ENCODE data around the gene IFIT1B.
"Not testable (repeated sequence)": the region's sequence is repeated elsewhere in the genome, so short reads cannot be mapped to it uniquely, and the experiment has no call there.

Gene IFIT1B

GRCh38 chr10:89348975-89349374 is 28.9 kb upstream of the IFIT1B start:
- DNase-seq (ENCODE audit: low spot score), result no peak

DNA sequence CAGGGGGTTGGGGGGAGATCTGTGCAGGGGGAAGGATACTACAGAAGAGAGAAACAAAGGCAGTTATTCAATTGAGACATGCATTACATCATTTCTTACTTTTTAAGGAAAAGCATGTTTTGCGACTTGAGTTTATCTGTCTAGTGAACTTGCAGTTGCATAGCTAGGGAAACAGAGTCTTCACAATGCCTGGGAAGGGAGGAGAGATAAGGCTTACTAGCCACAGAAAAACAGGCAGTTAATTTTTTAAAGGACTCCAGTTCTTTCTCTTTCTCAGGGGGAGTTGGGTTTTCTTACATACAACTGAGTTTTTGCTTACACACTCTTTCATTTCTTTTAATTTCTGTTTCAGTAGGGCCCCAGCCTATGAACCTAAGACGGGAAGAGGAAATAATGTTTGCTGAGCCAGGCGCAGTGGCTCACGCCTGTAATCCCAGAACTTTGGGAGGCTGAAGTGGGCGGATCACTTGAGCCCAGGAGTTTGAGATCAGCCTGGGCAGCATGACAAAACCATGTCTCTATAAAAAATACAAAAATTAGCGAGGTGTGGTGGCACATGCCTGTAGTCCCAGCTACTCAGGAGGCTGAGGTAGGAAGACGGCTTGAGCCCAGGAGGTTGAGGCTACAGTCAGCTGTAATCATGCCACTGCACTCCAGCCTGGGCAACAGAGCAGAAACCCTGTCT is 27.1 kb upstream of the IFIT1B start:
- DNase-seq (ENCODE audit: low spot score), result not testable (repeated sequence)

GRCh38 chr10:89351412-89351779 is 26.5 kb upstream of the IFIT1B start:
- no peak for DNase-seq (ENCODE audit: low spot score)

DNA sequence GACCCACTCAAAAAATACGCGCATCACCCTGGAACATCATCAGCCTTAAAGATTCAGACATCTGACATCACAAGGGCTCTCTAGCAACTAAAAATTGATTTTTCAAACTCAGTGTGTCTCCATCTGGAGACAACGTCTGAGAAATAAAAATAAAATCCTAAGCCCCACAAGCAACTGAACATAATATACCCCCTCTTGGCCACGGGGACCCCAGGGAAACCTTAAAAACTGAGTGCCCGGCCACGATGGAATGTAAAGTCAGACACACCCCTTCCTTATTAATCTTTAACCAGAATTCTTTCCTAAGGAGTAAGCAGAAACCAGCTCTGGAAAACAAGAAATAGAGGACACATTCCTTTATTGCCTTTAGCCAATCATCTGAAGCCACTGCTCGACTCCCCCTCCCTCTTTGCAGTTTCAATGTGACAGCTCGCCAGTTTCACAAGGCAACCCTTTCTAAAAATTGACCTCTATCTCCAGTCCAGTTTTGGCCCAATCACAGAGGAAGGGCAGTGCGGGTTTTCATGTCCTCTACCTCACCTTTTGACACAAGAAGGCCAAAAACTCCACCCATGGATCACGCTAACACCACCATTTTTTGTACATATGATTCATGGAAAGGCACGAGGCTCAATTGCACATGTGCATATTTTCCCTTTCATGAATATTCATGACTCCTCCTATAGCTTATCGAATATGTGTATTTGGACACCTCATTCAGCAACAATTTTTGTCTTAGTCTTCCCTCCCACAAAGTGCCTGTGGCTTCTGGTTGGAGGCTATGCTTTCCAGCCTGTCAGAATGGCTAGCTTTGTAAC is 25.9 kb upstream of the IFIT1B start:
- no peak for DNase-seq (ENCODE audit: low spot score)

GRCh38 chr10:89352802-89353201 is 25.1 kb upstream of the IFIT1B start:
- DNase-seq (ENCODE audit: low spot score), result no peak

DNA sequence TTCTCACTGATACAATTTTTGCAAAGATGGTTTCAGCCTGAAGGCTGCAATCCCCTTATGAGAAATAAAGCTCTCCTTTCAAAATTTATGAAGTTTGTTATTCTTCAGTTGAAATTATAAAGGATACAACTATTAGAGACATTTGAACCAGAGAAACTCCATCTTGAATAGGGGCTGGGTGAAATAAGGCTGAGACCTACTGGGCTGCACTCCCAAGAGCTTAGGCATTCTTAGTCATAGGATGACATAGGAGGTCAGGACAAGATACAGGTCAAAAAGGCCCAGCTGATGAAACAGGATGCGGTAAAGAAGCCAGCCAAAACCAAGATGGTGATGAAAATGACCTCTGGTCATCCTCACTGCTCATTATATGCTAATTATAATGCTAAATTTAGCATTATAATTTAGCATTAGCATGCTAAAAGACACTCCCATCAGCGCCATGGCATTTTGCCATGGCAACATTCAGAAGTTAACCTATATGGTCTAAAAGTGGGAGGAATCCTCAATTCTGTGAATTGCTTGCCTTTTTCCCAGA is 22.4 kb upstream of the IFIT1B start:
- DNase-seq (ENCODE audit: low spot score), result no peak

GRCh38 chr10:89357096-89357495 is 20.8 kb upstream of the IFIT1B start:
- DNase-seq (ENCODE audit: low spot score), result no peak

DNA sequence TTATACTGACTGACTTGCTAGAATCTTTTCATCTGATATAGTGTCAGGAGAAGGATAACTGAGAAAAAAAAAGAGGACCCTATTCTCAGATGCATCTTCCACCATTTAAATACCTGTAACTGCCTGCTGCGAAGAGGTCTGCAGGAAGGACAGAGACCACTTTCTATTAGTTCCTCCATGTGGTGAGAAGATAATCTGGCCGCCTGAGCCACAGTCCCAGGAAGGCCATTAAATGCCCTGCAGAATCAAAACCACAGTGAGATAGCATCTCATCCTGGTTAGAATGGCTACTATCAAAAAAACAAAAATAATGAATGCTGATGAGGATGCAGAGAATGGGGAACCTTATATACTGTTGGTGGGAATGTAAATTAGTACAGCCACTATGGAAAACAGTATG is 19.9 kb upstream of the IFIT1B start:
- no peak for DNase-seq (ENCODE audit: low spot score)

- DNase-seq (ENCODE audit: low spot score), result no peak
These were observed 17.7 kb upstream of the IFIT1B start for GRCh38 chr10:89360157-89360556.

- DNase-seq (ENCODE audit: low spot score), result no peak
These were observed 14.9 kb upstream of the IFIT1B start for GRCh38 chr10:89362929-89363328.

- no peak for DNase-seq (ENCODE audit: low spot score)
These were observed 14.0 kb upstream of the IFIT1B start for GRCh38 chr10:89363729-89364442.

GRCh38 chr10:89364531-89364930 is 13.3 kb upstream of the IFIT1B start:
- no peak for DNase-seq (ENCODE audit: low spot score)

GRCh38 chr10:89367529-89367928 is 10.3 kb upstream of the IFIT1B start:
- peak; percentile 73 for DNase-seq (ENCODE audit: low spot score)

- no peak for DNase-seq (ENCODE audit: low spot score)
These were observed 9.7 kb upstream of the IFIT1B start for GRCh38 chr10:89368129-89368528.

- DNase-seq (ENCODE audit: low spot score), result peak; percentile 74
These were observed 8.4 kb upstream of the IFIT1B start for GRCh38 chr10:89369156-89370105.

GRCh38 chr10:89371079-89371478 is 6.8 kb upstream of the IFIT1B start:
- DNase-seq (ENCODE audit: low spot score), result no peak

GRCh38 chr10:89371987-89372386 is 5.9 kb upstream of the IFIT1B start:
- no peak for DNase-seq (ENCODE audit: low spot score)

DNA sequence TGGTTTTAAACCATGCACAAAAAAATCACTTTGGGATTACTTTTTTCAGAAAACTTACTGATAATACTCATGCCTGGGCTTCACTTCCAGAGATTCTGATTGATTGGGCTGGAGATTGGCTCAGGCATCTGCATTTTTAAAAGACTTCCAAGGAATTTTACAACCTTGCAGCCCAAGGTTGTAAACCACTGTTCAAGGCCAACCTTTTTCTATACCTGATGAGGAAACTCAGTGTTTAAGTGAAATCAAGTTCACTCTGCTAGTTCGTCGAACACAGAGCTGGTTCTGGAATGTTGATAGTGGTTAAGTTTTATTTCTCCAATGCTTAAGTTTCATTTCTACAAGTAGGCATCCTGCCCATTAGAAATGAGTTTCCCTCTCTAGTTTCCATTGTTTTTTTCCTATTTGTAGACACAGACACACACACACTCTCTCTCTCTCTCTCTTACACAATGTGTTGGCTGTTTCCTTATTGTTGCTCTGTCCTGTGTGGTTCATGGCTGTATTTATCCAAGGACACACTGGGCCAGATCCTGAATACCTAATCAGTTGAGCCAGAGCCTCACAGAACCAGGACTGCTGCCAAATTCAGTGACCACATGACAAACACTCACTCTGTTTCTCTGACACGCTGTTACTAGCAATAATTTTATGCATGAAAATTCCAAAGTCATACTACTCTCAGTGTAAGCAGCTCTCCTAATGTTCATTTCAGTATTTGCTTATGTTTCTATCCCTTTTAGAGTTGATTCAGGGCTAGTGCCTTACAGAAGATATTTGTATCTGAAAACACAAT is 3.7 kb upstream of the IFIT1B start:
- peak; percentile 98 for DNase-seq (ENCODE audit: low spot score)

GRCh38 chr10:89374713-89375141 is 3.1 kb upstream of the IFIT1B start:
- peak; percentile 34 for DNase-seq (ENCODE audit: low spot score)

DNA sequence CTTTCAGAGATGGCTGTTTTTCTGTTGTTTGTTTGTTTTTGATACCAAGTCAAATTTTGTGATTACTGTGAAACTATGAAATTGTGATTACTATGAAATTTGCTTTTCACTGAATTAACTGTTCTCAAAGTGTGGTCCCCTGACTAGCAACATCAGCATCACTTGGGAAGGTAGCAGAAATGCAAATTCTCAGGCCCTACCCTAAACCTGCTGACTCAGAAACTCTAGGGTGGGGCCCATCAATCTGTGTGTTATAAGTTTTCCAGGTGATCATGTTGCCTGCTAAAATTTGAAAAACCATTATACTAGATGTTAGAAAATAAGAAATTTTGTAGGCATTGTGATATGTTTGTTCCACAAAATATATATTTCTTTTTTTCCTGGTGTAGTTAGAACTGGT is 1.2 kb downstream of the IFIT1B start:
- DNase-seq (ENCODE audit: low spot score), result no peak

DNA sequence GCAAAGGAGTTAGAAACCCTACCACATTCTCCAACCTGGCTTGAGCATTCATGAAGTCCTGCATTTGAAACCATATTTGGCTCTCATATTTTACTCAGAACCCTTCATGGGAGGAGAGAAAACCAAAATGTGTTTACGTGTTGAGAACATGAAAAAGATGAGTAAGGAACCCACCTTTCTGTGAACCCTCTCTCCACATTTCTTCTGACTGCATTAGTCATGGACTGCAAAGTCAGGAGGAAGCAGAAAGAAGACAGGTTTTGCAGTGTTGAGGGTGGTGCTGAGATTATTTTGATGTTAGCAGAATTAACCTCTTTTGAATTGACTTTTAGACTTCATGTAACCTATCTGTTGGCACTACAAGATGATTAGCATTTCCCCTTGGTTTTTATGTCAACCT is 4.9 kb downstream of the IFIT1B start:
- DNase-seq (ENCODE audit: low spot score), result no peak
